GM21528 (cell line): ENCODE measurements around the gene ACTA2.

Source experiments
- ATAC-seq: cut with Tn5 transposase; IDR thresholded peaks from one replicate; pipeline ENCODE4 v1.9.1; 2021; ENCODE audit warnings: mild to moderate bottlenecking, moderate library complexity; ENCODE audit not compliant: unreplicated experiment, low FRiP score

Gene ACTA2

GRCh38 chr10:88898727-88899126 lies 53.8 kb downstream of the ACTA2 start:
- ATAC-seq: no peak

- no peak for ATAC-seq
Measured at GRCh38 chr10:88896994-88897853, 55.3 kb downstream of the ACTA2 start.

GRCh38 chr10:88896372-88896993 lies 56.1 kb downstream of the ACTA2 start:
- no peak for ATAC-seq

GRCh38 chr10:88895250-88895649 lies 57.3 kb downstream of the ACTA2 start:
- ATAC-seq: no peak

DNA sequence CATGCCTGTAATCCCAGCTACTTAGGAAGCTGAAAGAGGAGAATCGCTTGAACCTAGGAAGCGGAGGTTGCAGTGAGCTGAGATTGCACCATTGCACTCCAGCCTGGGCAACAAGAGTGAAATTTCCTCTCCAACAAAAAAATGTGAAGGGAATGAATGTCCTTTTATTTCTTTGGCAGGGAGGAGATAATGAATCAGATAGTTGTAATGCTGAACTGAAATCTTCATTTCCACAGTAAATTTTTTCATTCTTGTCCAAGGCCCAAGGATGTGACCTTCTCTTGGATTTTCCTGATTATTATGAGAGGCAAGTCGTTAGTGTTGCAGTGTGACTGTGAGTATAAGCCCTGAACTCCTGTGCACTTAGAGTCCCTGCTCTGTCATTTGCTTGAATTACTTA lies 59.0 kb downstream of the ACTA2 start:
- ATAC-seq: no peak

DNA sequence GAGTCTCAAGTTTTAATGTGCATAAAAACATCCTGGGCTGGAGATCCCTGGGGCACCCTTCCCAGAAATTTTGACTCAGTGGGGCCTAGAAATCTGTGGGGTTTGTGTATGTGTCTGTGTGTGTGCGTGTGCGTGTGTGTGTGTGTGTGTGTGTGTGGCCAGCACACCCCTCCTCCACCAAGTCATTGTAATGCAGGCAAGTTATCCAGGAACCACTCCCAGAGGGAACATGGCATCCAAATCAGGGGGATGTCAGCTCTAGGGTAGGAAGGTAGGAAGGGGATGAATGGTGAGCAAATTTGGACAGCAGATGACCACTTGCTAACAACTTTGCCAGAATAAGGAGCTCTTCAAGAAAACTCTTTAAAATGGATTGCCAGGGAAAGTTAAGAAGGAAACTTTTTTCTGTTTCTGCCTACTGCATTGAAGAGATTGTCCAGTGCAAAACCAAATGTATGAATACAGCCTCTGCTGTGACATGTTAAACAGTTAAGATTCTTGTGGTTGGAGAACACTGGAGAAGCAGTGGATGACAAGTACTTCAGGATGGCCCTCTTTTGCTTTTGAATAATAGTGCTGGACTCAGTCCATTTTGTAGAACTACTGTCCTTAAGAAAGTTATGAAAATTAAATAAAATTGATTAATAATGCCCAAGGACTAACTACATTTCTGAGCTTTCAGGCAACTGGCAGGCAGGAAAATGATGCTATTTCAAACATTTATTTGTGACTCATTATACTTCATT lies 60.2 kb downstream of the ACTA2 start:
- ATAC-seq: no peak

DNA sequence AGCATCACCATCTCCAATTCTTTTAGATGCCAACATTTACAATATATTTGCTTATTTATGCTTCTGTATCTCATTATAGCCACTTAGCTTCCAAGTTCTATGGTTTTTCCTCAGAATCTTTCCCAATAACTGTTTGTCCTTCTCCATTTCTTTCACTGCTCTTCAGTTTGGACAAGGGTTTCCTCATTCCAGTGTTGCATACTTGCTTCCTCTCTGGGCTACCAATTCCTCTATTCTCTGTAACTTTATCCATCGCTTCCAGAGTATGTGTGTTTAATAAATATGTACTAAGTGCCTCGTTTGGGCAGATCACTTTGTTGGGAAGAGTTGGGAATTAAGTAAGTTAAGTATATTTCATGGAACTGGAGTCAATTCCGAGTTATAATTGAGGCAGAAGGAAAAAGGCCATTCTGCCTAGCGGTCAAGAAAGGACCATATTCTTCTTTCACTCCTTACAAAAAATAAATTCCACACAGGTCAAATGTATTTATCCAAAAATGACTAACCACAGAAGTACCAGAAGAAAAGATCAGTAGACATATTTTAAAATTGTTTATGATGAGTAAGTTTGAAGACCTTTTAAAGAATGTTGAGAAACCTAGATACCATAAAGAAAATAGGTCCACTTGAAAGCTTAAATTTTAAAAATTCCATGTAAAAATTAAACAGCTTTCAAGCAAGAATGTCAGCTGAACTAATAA lies 61.7 kb downstream of the ACTA2 start:
- no peak for ATAC-seq

DNA sequence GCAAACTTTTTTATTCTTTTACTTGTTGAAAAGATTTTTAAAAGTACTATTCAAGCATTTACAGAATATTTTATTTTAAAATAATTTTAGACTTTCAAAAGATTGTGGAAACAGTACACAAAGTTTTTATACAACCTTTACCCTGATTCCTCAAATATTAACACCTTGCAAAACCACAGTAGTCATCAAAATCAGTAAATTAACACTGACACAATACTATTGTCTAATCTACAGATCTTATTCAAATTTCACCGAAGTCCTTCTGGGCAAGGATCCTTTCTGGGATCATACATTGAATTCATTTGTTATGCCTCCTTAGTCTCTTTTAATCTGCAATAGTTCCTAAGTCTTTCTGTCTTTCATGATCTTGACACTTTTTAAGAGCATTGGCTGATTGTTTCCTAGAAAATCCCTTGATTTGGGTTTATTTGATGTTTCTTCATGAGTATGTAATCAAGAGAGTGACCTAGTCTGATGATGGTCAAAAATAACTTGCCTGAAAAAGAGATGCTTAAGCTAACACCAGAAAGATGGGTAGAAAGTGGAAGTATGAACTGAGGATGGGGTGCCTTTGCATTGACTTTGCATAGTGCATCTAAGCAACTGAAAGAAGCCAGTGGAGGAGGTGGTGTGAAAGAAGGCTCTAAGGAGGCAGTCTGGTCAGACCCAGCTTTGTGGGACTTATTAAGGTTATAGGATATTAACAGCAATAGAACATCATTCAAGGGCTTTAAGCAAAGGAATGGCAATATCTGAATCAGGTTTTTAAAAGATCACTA lies 62.8 kb downstream of the ACTA2 start:
- peak; percentile 52 for ATAC-seq

DNA sequence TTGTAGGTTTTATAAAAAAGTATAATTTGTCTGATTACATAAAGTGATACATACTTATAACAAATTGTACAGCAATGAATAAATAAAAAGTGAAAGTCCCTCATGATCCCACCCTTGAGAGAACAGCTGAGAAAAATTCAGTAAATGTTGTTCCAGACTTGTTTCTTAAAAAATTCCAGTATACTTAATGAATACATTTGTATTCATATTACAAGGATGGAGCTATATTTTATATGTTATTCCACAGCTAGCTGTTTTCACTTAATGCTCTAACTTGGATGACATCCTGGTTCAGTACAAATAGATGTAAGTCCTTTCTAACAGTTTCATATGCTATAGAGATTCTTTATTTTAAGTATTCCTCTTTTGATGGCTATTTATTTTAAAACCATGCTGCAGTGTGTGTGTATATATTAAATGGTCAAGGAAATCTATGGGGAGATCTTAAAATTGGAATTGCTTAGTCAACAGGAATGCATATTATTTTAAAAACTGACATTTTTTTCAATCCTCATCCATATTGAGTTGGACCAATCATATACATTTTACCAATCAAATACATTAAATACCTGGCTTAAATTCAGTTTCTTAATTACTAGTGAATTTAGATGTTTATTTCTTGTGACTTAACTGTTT lies 63.6 kb downstream of the ACTA2 start:
- ATAC-seq: no peak

- peak; percentile 55 for ATAC-seq
Measured at GRCh38 chr10:88886557-88886956, 66.0 kb downstream of the ACTA2 start.
